Karpas-422 (cell line): ENCODE results near the gene SYT2. TPM values are rescaled to one million over a fixed set of nuclear protein-coding genes. Genes with fewer than 3 reads are reported as not detected.
"Not testable (repeated sequence)": the region's sequence is repeated elsewhere in the genome, so short reads cannot be mapped to it uniquely, and the experiment has no call there.

Source experiments
- DNase-seq: peaks from one replicate; pipeline ENCODE4 v3.0.0-alpha.2; 2015
- H2AFZ ChIP-seq: fragments of 200-600 bp; sonication (generic); 2 replicates; pipeline ENCODE4 v1.6.1; 2014; ENCODE audit warnings: antibody characterized with exemption, low read length, mixed read lengths
- H3K27ac ChIP-seq: fragments of 200-600 bp; sonication (generic); 2 replicates; pipeline ENCODE4 v1.5.1; 2014; ENCODE audit warnings: mild to moderate bottlenecking, low read length, moderate library complexity
- H3K27me3 ChIP-seq: fragments of 200-600 bp; sonication (generic); 2 replicates; pipeline ENCODE4 v1.6.1; 2014; ENCODE audit warnings: low read length, mixed read lengths
- H3K36me3 ChIP-seq: fragments of 200-600 bp; sonication (generic); 2 replicates; pipeline ENCODE4 v1.6.1; 2014; ENCODE audit warnings: low read length, mixed read lengths; ENCODE audit not compliant: insufficient read depth
- H3K4me1 ChIP-seq: fragments of 200-600 bp; sonication (generic); 2 replicates; pipeline ENCODE4 v1.6.1; 2014; ENCODE audit warnings: mild to moderate bottlenecking, low read length, mixed read lengths
- H3K4me2 ChIP-seq: fragments of 200-600 bp; sonication (generic); 2 replicates; pipeline ENCODE4 v1.6.1; 2014; ENCODE audit warnings: low read length, low read depth, mild to moderate bottlenecking; ENCODE audit not compliant: poor library complexity, severe bottlenecking
- H3K4me3 ChIP-seq: fragments of 200-600 bp; sonication (generic); 2 replicates; pipeline ENCODE4 v1.5.1; 2014; ENCODE audit warnings: mild to moderate bottlenecking, antibody characterized with exemption, low read length, mixed read lengths
- H3K79me2 ChIP-seq: fragments of 200-600 bp; sonication (generic); 2 replicates; pipeline ENCODE4 v1.6.1; 2014; ENCODE audit warnings: mild to moderate bottlenecking, low read length, mixed read lengths
- H3K9ac ChIP-seq: fragments of 200-600 bp; sonication (generic); 2 replicates; pipeline ENCODE4 v1.6.0; 2014; ENCODE audit warnings: low read length
- H3K9me2 ChIP-seq: fragments of 200-600 bp; sonication (generic), shearing (Covaris generic); replicated peaks from 2 replicates; pipeline ENCODE4 v1.6.0; 2014; ENCODE audit warnings: mild to moderate bottlenecking, low read length, moderate library complexity; ENCODE audit not compliant: insufficient read depth
- H3K9me3 ChIP-seq: fragments of 300-700, 200-600 bp; sonication (generic); 2 replicates; pipeline ENCODE4 v1.6.1; 2014; ENCODE audit warnings: low read length, mixed read lengths
- H4K20me1 ChIP-seq: fragments of 200-600 bp; sonication (generic); 2 replicates; pipeline ENCODE4 v1.6.1; 2014; ENCODE audit warnings: mild to moderate bottlenecking, antibody characterized with exemption, low read length, low read depth; ENCODE audit not compliant: insufficient read depth
- total RNA-seq: library from RNA; depleted of rRNA; stranded (reverse); fragments of >200 nt; shearing (Covaris generic); gene quantifications from 2 replicates; pipeline ENCODE4 v1.2.3, GENCODE V29; 2014; ENCODE audit warnings: low replicate concordance

The SYT2 gene
- total RNA-seq, 1 experiment from 2014 or later = not detected

DNA sequence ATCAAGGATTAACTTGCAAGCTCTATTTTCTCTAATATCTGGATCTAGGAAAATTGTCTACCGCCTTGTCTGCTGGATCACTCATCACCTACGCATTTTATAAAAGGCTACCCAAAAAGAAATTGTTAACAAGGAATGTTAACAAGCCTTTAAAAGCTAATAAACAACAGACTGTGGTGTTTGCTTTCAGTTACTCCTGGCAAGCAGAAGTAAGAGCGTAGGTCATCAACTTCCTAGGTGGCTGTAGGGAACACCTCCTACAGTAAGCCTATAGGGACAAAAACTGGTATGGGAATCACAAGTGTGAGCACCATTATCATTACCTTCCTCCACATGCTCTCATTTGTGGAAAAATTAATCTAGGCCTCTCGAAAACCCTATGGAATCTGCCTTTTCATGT lies 155.6 kb downstream of the SYT2 start:
- DNase-seq, H4K20me1 ChIP-seq, H3K36me3 ChIP-seq, H3K4me2 ChIP-seq, H2AFZ ChIP-seq, H3K27me3 ChIP-seq, H3K4me3 ChIP-seq, H3K79me2 ChIP-seq, H3K9me2 ChIP-seq, H3K9ac ChIP-seq, H3K9me3 ChIP-seq, H3K27ac ChIP-seq: not testable (repeated sequence)
- peaks cover 17% of the 10 kb centered on the region for H3K4me1 ChIP-seq

DNA sequence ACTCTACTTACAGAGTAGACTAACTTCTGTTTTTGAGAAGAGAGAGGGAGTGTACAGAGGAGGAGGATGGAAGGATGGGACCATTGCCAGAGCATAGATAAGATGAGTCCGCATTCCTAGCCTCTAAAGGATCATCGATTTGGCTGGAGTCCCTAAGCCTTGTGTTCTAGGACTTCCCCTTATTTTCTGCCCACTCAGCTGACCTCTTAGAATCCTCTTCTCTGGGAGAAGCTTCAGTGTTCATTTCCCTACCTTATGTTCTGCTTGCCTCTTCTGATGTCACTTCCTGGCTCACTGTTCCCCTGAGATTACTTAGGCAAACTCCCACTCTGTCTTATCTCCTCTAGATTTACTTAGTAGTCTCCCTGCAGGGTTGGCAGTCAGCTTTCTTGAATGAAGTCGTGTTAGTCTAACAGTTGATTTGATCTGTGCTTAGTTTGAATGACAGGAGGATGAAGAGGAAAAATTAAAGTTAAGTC lies 156.7 kb downstream of the SYT2 start:
- H3K9ac ChIP-seq = 0 out of 2 replicates have a peak overlapping the region, but pooled peaks have one; percentile 17
- peak overlapping the region; percentile 48; the same call in 1 of the 2 replicates for H3K27ac ChIP-seq
- H4K20me1 ChIP-seq = no peaks in the 10 kb centered on the region
- no peaks in the 10 kb centered on the region for H3K79me2 ChIP-seq
- H3K36me3 ChIP-seq = no peaks in the 10 kb centered on the region
- peak overlapping the region; percentile 54 for H3K4me2 ChIP-seq
- H3K9me3 ChIP-seq = no peaks in the 10 kb centered on the region
- no peaks in the 10 kb centered on the region for H3K27me3 ChIP-seq
- peak overlapping the region; percentile 21; the same call in 1 of the 2 replicates for H2AFZ ChIP-seq
- no peaks in the 10 kb centered on the region for H3K9me2 ChIP-seq
- H3K4me3 ChIP-seq = peak overlapping the region; percentile 5; the same call in 1 of the 2 replicates
- peaks cover 17% of the 10 kb centered on the region for H3K4me1 ChIP-seq
- DNase-seq = peak; percentile 79

DNA sequence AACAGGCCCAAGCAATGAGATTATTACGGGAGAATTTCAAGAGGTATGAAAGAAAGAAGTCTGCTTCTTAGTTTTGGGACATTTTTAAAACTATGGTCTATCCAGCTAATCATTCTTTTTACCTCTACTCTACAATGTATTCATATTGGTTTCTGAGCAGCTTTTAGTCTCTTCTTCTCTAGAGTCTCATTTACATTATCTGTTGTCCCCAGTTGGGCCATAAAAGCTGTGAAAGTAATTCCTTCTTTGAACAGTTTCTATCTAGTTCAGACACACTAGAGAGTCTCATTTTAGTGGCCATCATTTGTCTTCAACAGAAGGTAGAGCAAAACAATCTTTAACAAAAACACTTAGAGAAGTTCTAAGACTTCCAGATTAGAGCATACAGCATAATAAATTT lies 157.2 kb downstream of the SYT2 start:
- not testable (repeated sequence) for H3K9me3 ChIP-seq, H3K79me2 ChIP-seq, H3K27me3 ChIP-seq, DNase-seq, H4K20me1 ChIP-seq, H2AFZ ChIP-seq, H3K9me2 ChIP-seq, H3K9ac ChIP-seq, H3K36me3 ChIP-seq
- peak overlapping the region; percentile 5; the same call in 1 of the 2 replicates for H3K4me3 ChIP-seq
- H3K4me2 ChIP-seq = peak overlapping the region; percentile 54
- peaks cover 17% of the 10 kb centered on the region for H3K4me1 ChIP-seq
- H3K27ac ChIP-seq = peak overlapping the region; percentile 48; the same call in 1 of the 2 replicates

DNA sequence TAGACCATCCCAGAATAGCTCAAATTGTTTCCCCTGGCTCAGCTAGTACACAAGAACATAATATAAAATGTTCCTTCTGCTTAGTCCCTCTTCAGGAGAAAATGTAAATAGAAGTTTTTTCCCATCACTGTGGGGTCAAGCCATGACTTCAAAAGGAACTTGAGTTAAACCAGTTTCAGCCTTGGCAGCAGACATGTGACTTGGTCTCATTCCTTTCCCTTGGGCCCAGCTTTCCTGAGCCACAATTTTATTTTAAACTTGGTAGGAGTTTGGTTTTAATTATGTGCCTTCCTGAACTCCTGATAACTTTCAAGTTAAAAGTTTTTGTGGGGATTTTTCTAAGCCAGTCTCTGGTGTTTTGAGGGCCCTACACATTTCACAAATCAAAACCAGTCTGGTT lies 157.6 kb downstream of the SYT2 start:
- peak overlapping the region; percentile 54 for H3K4me2 ChIP-seq
- H3K4me1 ChIP-seq = peaks cover 17% of the 10 kb centered on the region
- not testable (repeated sequence) for H3K79me2 ChIP-seq, H3K36me3 ChIP-seq, H3K27me3 ChIP-seq, H2AFZ ChIP-seq, H3K4me3 ChIP-seq, DNase-seq, H3K9me3 ChIP-seq, H3K9ac ChIP-seq, H4K20me1 ChIP-seq, H3K9me2 ChIP-seq
- H3K27ac ChIP-seq = 0 out of 2 replicates have a peak overlapping the region, but pooled peaks have one; percentile 48

DNA sequence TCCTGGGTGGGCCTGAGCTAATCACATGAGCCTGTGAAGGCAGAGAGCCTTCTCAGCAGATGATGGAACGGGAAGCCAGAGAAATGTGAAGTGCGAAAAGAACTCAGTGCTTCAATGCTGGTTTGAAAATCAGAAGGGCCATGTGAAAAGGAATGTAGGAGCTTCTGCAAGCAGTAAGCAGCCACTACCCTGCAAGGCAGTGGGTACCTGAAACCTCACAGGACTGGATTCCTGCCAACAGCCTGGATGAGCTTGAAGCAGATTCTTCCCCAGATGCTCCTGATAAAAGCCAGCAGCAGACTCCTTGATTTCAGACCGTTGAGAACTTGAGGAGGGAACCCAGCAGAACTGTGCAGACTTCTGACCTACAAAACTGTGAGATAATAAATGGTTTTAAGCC lies 158.6 kb downstream of the SYT2 start:
- Histone ChIP-seq H3K9me3 (no peaks in the 10 kb centered on the region), H3K27me3 (no peaks in the 10 kb centered on the region), H3K9ac (no peak overlapping the region), H3K27ac (no peak overlapping the region), H3K4me2 (no peak overlapping the region), H2AFZ (no peak overlapping the region), H3K4me3 (no peak overlapping the region), H3K36me3 (no peaks in the 10 kb centered on the region), H3K9me2 (no peaks in the 10 kb centered on the region), H3K4me1 (peaks cover 17% of the 10 kb centered on the region), H3K79me2 (no peaks in the 10 kb centered on the region), H4K20me1 (no peaks in the 10 kb centered on the region)
- no peak for DNase-seq

DNA sequence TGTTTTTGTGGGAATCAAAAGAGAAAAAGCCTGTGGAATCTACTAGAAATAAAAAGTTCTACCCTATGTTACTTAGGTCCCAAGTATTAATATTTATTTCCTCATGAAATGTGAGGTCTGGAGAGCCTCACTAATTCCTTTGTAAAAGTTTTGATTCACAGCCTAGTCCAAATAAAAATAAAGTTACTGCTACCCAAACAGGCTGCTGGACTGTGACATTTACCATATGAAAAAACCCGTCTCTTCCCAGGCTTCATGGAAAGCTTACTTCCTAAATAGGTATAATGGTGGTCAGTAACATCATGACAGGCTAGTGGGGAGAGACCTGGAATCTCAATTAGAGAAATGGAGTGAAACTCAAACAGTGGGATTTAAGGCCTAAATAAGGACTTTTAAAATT lies 160.2 kb downstream of the SYT2 start:
- H2AFZ ChIP-seq = not testable (repeated sequence)

DNA sequence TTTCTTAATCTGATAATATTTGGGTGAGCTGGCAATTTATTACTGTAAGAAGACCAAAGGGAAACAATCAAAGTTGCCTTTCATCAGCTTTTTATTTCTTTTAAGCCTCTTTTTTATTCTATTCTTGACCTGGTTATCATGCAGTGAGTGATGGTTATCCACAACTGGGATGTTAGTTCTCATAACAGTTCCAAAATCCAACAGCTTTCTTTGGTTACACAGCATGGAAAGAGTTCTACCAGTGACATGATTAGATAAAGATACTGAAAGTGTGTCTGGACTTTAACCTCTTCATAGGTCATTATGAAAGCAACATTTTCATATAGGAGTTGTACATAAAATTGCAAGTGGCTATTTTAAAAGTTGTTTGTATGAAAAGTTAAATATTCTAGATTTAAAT lies 163.0 kb downstream of the SYT2 start:
- Histone ChIP-seq H3K27me3 (no peaks in the 10 kb centered on the region), H3K4me3 (no peak overlapping the region), H3K9me2 (no peaks in the 10 kb centered on the region), H3K9ac (no peak overlapping the region), H3K27ac (no peak overlapping the region), H2AFZ (no peak overlapping the region), H3K4me2 (no peak overlapping the region), H3K79me2 (no peaks in the 10 kb centered on the region), H4K20me1 (no peaks in the 10 kb centered on the region), H3K36me3 (no peaks in the 10 kb centered on the region), H3K4me1 (no peaks in the 10 kb centered on the region), H3K9me3 (no peaks in the 10 kb centered on the region)
- no peak for DNase-seq

More for the DNA sequence above, 160.2 kb downstream of the SYT2 start:
- H3K27me3 ChIP-seq, H3K79me2 ChIP-seq, H3K9me3 ChIP-seq, H3K4me2 ChIP-seq, DNase-seq, H3K27ac ChIP-seq, H3K36me3 ChIP-seq, H3K9me2 ChIP-seq, H3K4me3 ChIP-seq, H4K20me1 ChIP-seq, H3K9ac ChIP-seq: not testable (repeated sequence)
- peaks cover 17% of the 10 kb centered on the region for H3K4me1 ChIP-seq

DNA sequence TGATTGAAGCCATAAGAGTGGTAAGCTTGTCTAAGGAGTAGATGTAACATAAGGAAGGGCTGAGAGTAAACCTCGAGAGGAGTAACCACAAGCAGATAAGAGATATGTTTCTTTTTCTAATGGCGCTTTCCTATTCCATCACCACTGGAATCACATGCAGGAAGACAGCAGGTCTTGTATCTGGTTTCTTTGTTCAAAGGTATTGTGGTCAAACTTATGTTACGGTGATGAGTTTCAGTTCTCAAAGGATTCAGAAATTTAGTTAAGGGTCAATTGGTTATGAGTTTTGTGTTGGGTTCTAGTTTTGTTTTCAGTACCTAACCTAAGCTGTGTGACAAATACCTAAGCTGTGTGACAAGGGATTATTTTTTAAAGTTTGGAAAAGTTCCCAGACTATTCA lies 163.5 kb downstream of the SYT2 start:
- not testable (repeated sequence) for H4K20me1 ChIP-seq, H3K9ac ChIP-seq, H3K36me3 ChIP-seq, H3K27me3 ChIP-seq, H3K27ac ChIP-seq, H2AFZ ChIP-seq, H3K4me1 ChIP-seq, H3K9me3 ChIP-seq, H3K9me2 ChIP-seq, H3K4me3 ChIP-seq, H3K4me2 ChIP-seq, DNase-seq, H3K79me2 ChIP-seq

DNA sequence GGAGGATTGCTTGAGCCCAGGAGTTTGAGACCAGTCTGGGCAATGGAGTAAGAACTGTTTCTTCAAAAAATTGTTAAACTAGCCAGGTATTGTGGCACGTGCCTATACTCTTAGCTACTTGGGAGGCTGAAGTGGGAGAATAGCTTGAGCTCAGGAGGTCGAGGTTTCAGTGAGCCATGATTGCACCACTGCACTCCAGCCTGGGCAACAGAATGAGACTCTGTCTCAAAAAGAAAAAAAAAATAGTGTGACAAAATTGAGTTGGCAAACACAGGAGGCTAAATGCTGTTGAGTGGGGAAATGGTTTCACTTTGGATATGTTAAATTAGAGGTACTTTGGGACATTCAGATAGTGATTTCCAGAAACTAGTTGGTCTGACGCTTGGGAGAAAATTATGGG lies 163.9 kb downstream of the SYT2 start:
- H2AFZ ChIP-seq, H3K9me2 ChIP-seq, H3K36me3 ChIP-seq, H3K4me1 ChIP-seq, H3K27ac ChIP-seq, H3K9ac ChIP-seq, H4K20me1 ChIP-seq, H3K9me3 ChIP-seq, H3K4me3 ChIP-seq, H3K27me3 ChIP-seq, H3K79me2 ChIP-seq, H3K4me2 ChIP-seq, DNase-seq: not testable (repeated sequence)
